ENCODE data around the gene CEPT1.
A peak's percentile ranks its signal among the peaks of the same experiment; 100 is the strongest.
"Not testable (repeated sequence)": the region's sequence is repeated elsewhere in the genome, so short reads cannot be mapped to it uniquely, and the experiment has no call there.

The CEPT1 gene

DNA sequence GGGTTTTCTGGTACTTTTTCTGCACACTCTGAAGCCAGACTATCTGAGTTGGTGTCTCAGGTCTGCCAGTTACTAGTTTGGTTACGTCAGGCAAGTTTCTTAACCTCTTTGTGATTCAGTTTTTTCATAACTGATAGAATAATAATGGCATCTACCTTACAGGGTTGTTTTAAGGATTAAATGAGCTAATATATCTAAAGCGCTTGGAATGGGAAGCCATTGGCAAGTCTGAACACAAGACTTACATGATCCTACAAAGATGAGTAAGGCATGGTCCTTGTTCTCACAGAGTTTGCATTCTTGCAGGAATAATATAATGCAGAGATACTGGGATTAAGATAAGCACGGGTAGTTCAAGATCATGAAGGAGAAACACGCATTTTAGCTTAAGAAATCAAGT lies 69.6 kb downstream of the CEPT1 start:
- no peak for DNase-seq (ENCODE audit: low read depth in 2 of 2)

DNA sequence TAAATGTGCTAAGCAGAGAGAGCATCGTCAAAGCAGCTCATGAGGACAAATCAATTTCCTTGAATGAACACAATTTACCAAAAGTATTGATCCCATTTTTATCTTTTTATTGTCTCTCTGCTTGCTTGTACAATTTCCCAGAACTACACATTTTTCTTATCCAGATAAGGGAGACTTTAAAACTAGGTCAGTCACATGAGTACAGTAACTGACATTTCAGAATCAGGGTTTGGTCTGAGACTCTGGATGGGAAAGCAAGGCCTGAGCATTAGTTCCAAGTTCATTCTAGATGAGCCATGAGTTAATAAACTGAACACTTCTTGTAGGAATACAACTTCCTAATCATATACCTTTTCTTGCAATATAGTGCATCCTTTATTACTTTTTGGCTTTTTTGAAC lies 71.9 kb downstream of the CEPT1 start:
- no peak for DNase-seq (ENCODE audit: low read depth in 2 of 2)

DNA sequence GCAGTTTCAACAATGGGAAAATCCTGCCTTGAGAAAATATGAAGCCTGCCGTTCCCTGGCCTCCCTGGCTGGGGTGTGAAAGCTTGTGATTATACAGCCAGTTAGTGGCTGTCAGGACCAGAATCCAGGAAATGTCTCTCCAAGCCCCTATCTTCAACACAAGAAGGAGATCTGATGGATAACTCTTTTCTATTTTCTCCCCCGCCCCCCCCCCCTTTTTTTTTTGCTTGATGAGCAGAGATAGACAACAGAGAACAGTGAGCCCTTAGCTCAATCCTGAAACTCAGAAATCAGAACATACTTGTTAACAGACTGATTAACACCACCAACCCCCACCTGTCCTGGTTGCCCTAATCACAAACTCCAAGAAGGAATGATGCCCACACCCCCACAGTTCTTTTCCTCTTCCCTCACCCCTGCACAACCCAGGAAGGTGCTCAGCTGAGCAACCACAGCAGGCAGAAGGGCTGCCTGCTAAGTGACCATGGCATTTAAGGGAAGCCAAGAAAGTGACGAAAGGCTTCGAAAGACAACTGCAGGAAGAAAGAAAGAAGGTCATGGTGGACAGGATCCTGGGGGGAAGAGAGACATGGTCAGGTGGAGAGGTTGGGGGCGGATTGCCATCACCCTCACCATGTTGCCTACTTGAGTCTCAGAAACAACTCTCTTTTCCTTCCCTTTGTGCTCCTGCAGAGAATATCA lies 72.8 kb downstream of the CEPT1 start:
- DNase-seq (ENCODE audit: low read depth in 2 of 2) = no peak

DNA sequence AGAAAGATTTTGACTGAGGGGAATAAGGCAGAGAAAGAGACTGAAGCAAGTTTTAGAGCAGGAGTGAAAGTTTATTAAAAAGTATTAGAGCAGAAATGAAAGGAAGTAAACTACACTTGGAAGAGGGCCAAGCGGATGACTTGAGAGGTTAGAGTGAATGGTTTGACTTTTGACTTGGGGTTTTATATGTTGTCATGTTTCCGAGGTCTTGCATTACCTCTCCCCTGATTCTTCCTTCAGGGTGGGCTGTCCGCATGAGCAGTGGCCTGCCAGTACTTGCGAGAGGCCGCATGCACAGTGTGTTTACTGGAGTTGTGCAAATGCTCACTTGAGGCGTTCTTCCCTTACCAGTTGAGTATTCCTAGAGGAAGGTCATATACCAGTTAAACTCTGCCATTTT lies 73.4 kb downstream of the CEPT1 start:
- DNase-seq (ENCODE audit: low read depth in 2 of 2) = no peak

DNA sequence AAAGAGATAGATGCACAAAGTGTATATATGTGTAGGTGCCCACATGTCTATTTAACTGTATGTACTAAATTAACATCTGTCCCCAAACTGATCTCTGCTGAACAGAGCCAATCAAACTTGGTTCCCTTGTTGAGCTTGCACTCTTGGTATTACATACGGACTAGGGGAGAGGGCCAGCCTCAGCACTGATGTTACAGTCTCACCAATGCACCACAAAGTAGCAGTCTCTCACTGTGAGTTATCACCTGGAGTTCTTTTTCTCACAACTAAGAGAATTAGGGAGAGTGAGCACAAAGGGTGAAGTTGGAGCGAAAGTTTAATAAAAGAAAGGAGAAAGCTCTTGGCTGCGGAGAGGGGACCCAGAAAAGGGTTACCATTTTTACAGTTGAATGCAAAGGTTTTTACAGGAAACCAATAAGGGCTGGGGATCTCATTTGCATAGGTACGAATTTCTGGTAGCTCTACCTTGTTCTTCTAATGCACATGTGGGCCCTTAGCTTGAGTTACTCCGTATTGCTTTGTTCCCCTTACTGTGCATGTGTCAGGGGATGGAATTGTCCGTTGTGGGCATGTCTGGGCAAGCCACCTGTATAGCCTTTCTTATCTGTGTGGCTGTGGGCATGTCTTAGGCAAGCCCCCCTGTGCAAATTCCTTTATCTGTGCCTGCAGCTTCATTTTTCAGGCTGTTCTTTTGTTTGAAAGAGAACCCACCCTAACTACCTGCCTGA lies 74.2 kb downstream of the CEPT1 start:
- DNase-seq (ENCODE audit: low read depth in 2 of 2) = no peak

DNA sequence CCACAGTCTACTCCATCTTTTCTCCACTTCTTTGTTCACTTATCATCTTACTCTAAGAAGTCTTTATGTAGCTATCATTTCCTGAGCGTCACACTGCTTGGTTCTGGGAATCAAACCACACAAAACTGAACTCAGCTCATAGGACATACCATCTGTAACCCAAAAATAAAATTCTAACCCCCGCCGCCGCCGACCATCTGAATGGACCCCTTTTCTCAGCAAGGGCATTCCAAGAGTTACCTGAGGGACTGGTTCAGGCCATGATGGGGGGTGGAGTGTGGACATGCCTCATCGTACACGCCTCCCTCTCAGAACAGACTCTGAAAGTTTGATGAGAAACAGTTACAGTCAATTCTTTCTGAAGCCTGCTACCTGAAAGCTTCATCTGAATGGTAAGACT lies 74.9 kb downstream of the CEPT1 start:
- DNase-seq (ENCODE audit: low read depth in 2 of 2) = no peak

DNA sequence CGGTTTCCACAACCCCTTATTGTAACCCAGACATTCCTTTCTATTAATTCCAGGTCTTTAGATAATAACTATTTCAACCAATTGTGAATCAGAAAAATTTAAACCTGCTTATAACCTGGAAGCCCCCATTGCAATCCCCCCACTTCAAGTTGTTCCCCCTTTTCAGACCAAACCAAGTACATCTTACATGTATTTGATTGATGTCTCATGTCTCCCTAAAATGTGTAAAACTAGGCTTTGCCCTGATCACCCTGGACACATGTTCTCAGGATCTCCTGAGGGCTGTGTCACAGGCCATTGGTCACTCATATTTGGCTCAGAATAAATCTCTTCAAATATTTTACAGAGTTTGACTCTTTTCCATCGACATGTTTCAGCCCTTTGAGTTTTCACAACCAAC lies 75.3 kb downstream of the CEPT1 start:
- DNase-seq (ENCODE audit: low read depth in 2 of 2) = not testable (repeated sequence)

DNA sequence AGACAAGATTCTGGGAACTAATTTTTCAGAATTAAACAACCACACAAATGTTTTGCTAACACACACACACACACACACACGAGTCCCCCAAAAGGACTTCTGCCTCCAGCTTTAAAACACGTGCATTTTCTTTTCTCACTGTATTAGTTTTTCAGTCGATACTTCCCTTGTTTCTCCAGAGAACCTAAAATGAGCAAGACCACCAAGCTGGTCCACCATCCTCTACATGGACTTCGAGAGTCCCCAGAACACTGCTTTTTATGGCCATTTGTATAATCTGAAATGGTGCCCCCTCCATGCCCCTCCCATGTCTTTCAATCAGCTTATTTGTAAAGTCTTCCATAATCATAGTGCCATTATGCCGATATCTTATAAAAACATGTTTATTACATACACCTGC lies 76.7 kb downstream of the CEPT1 start:
- DNase-seq (ENCODE audit: low read depth in 2 of 2) = no peak

DNA sequence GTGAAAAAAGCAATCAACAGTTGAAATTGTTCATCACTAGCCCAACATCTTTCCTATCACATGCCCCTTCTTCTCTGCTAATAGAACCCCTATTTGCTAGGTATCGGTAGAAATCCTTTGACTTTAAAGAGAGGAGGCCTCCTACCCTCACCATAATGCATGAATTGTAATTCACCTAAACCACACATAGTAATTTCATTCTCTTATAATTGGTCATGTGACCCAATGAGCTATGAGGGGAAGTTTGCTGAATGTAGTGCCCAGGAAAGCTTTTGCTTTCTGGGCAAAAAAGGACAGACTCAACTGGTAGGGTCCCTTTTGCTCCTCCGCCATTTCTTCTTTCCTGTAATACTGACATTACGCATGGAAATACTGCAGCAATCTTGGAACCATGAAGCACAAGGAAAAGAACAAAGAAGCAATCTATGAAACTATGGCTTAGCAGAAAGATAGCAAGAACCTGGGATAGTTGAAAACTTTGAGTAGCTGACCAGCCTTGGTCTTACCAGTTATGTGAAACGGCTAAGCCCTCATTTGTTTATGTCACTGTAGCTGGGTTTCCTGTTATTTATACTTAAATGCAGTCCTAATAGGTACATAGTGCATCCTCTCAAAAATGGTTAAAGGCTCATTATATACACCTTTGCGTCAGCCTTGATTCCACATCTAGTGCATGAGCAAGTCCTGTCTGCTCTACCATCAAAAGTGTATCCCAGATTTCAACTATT lies 77.3 kb downstream of the CEPT1 start:
- DNase-seq (ENCODE audit: low read depth in 2 of 2) = no peak

DNA sequence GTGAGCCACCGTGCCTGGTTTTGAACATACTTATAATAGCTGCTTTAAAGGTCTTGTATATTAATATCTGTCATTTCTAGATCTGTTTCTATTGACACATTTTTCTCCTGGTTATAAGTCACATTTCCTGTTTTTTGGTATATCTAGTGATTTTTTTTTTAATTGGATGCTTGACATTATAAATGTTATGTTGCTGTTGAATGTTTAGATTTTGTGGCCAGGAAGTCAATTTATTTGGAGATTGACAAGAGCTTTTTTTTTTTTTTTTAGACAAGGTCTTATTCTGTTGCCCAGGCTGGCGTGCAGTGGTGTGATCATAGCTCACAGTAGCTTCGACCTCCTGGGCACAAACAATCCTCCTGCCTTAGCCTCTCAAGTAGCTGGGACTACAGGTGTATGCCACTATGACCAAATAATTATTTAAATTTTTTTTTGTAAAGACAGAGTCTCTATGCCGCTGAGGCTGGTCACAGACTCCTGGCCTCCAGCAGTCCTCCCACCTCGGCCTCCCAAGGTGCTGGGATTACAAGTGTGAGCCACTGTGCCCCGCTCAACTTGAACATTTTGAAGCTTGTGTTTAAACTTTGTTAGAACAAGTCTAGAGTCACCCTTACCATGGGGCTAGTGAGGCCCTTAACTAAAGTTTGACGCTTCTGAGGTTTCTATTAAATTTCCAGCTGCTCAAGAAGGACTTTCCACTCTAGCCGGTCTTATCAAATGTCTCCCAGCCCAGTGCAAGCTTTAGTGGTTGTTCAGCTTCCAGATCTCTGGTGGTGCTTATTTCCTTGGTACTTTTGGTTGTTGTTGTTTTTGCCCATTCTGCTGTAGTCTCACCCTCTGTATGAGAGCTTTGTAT lies 78.9 kb downstream of the CEPT1 start:
- no peak for DNase-seq (ENCODE audit: low read depth in 2 of 2)

DNA sequence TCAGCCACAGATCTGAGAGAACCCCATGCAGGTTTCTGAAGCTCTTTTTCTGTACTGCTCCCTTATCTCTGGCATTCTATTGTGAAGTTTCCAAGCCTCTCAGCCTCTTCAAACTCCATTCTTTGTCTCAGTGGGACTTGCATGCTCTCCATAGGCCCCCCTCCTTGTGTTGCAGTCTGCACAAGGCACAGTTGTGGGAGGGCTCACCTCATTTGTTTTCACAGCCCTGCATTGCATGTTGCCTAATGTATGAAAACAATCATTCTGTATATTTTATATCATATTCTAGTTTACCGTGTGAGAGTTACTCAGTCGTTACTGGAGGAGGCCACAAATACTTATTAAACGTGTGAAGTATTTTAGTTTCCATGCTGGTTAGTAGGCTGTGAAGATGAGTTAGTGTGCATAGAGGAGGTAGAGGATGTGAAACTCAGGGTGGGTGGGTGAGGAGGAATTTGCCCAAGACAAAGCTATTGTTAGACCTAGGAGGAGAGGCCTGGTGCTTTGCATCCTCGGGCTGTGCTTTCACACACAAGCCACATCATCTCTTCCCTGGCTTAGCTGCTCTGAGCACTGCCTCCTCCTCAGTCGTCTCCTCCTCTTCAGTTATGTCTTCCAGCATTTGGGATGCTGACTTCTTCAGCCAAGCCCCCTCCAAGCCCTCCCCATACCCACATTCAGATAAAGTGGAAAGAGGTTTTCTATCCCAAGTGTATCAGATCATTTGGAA lies 79.7 kb downstream of the CEPT1 start:
- no peak for DNase-seq (ENCODE audit: low read depth in 2 of 2)

DNA sequence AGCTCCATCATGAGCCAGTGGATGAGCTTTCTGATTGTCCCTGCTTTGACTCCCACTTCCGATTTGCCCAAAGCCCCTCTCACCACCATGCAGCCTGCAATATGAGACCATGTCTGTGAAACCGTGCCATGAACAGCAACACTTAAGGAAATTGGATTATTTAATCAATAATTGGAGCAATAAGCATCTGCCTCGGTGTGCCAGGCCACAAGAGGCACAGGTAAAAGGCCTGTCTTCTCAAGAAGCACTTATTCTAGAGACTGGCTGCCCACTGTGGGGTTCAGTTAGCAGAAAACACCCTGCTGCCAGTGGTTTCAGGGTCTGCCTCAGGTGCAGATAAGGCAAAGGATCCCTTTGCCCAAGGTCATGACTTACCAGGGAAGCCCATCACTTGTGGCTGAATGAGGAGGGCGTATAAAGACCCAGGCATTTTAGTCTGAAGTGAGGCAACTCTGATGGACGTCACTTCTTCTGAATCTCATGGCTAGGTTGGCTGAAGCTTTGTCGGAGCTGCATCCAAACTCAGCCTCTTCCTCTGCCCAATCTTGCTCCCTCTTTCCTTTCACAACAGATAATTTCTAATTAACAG lies 80.4 kb downstream of the CEPT1 start:
- no peak for DNase-seq (ENCODE audit: low read depth in 2 of 2)

DNA sequence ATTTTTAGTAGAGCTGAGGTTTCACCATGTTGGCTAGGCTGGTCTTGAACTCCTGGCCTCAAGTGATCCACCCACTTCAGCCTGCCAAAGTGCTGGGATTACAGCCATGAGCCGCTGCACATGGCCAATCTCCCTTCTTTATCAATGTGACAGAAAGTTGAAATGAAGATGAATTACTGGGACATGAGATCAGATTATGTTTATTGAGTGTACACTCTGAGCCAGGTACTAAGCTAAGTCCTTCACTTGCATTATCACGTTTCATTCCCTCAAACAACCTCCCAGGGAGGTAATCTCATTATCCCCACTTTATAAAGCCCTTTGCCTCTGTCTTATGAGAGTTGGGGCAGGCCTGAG lies 81.2 kb downstream of the CEPT1 start:
- no peak for DNase-seq (ENCODE audit: low read depth in 2 of 2)

DNA sequence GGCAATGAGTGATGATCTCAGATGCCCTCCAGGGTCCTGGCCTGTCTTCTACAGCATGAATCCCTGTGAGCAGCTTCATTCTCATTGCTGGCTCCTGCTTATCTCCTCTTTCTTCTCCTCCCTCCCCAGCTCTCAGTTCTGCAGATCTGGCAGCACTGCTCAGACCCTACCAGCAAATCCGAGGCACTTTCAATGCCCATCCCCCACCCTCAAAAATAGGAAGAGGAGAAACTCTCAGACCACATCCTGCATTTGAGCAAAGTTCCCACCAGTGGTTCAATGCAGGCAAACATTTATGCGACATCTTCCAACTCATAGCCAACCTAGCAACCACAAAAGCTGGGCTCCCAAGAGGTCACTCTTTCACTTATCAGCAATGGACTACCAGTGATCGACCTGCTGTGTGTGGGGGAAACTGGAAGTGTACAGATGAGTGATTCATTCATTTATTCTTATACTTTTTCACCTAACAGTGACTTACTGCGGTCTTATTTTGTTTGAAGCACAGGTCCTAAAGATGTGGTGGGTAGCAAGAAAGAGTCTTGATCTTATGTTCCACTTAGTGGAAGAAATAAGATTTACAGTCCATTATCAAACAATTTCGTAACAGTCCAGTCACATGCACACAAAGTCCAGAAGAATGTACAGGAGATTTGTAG lies 81.7 kb downstream of the CEPT1 start:
- no peak for DNase-seq (ENCODE audit: low read depth in 2 of 2)

DNA sequence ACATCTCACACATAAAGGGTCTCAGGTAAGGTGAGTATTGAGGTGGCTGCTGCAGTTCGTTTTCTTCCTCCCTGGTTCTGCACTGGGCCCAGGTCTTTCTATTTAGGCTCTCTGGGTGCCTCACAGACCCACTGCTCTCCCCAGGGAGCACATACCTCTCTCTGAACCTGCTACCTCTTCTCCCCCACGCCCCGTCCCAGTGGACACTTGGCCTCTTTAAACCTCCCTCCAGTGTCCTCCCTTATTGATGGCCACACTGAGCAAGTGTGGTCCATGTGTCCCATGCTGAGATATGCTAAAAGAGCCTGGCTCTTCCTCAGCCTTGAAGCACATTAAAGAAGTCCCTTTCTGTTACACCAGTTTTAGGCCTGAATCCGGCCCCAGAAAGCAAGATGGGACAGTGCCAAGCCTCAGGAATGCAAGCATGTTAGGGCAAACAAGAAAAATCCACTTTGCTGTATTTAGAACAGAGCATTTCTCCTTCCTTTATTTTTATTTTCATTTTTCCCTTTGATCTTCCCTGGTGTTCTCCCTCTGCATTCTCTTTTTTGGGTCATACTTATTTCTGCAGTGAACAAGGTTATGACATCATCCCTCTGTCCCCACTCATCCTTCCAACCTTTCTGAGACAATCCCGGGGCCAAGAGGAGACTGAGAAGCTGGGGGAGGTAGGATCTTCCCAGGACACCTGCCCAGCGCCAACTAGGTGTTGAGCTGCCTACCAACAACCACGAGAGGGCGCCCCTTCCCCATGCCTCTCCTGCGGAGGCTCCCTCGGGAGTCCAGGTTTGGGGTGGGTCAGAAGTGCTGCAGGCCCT lies 82.5 kb downstream of the CEPT1 start:
- peak; percentile 67 to 72 for DNase-seq (ENCODE audit: low read depth in 2 of 2)

DNA sequence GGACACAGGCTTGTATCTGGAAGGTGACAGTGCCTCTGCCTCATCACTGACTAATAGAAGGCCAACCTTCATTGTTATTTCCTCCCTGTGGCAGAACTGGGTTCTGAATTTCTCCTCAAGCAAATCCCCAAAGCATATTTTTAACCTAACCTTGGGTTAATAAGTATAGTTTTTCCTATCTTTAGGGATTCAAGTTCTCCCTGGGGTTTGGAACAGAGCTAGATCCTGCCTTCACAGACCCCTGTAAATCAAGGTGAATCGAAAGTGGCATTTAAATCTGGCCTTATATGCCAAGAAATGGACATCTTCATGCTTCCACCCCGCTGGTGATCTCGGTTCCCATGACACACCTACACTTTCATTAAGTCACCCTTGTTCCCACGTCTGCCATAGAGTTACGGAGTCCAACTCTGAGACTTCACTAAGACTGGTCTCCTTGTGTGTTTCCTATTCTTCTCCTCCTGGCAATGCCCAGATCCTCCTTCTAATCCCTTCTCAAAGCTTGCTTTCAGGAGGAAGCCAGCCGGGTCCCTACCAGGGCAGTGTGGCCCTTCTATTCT lies 83.2 kb downstream of the CEPT1 start:
- DNase-seq (ENCODE audit: low read depth in 2 of 2) = no peak

DNA sequence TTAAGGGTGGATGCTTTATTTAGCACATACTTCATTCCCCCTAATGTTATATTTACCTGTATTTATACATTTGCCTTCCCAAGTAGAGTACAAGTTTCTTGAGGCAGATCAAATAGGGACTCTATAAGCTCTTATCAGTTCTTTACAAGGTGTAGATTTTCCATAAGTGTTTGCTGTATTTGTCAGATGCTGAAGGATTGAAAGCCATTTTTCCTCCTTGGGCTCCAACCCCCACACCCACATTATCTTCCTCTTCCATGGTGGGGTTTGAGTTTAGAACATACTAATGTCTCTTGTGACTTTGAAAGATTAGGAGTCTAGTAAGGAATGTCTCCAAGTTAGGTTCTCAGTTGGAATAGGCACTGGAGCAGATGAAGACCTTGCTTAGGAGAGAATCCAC lies 85.1 kb downstream of the CEPT1 start:
- no peak for DNase-seq (ENCODE audit: low read depth in 2 of 2)

DNA sequence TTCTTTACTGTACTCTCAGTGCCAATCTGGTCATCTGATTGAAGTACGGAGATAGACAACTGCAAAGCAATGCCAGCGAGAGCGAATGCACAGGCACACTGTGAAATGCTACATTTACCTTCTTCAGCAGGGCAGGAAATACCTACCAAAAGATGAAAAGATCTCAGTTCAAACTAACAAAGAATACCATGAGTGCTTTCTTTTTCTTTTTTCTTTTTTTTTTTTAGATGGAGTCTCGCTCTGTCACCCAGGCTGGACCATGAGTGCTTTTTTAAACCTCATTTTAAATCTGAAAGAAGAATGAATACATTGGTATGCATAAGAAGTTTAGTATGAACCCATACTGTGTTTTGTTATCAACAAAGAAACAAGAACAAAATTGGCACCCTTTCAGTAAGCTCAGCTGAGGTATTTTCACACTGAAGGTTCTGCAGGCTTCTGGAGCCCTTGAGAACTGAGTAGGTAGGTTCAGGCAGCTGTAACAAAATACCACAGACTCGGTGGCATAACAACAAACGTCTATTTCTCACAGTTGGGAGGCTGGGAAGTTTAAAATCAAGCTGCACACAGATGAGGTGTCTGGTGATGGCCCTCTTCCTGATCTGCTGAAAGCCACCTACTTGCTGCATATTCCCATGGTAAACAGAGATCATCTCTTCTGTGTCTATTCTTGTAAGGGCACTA lies 85.8 kb downstream of the CEPT1 start:
- no peak for DNase-seq (ENCODE audit: low read depth in 2 of 2)

DNA sequence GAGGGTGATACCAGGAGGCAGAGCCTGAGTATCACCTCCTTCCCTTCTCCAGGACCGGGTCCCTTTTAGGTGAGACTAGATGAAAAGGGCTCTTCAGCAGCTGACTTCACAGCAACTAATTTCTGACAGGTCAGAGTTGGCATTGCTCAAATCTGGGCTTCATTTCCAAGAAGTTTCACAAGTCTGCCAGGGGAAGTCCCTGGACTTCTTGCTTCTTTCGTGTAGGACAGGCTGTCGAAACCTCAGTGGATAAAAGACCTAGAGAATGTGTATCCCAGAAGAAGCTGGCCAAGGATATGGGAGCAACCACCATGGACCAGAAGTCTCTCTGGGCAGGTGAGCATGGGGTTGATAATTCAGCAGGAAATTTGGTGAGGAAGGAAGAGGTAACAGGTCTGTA lies 87.4 kb downstream of the CEPT1 start, which contains the start of gene CHI3L2:
CHI3L2 (plus strand) TSS at position 280 of the 400 bp plus-strand sequence; CDS start at position 297, 17 bp downstream.
- DNase-seq (ENCODE audit: low read depth in 2 of 2) = no peak
